H1 (cell line): Measurements from ENCODE around the gene UBE2I. TPM values are rescaled to one million over a fixed set of nuclear protein-coding genes. Genes with fewer than 3 reads are reported as not detected.

Experiments
- ASH2L ChIP-seq: fragments of 200-600, 300-600 bp; sonication (generic); IDR thresholded peaks from one replicate; pipeline ENCODE4 v1.7.1; 2017; ENCODE audit warnings: low read length
- CHD1 ChIP-seq: IDR thresholded peaks from 2 replicates; pipeline ENCODE4 v1.6.1; 2012; ENCODE audit warnings: low read depth, low read length, improper control_type of control experiment
- CHD2 ChIP-seq: IDR thresholded peaks from 2 replicates; pipeline ENCODE4 v1.6.1; 2012; ENCODE audit warnings: low read length, improper control_type of control experiment
- EZH2 ChIP-seq: fragments of 200-600 bp; sonication (generic); IDR thresholded peaks from 2 replicates; pipeline ENCODE4 v1.7.1; 2012; ENCODE audit warnings: low read depth, mild to moderate bottlenecking, moderate library complexity, low read length, inconsistent platforms; ENCODE audit not compliant: severe bottlenecking
- HDAC2 ChIP-seq, 2 experiments: fragments of 300-600 bp in 1 of 2; sonication (generic) in 1 of 2; IDR thresholded peaks; 2 replicates each; pipeline ENCODE4 v1.6.1; 2011 to 2012; ENCODE audit warnings: low read depth in 2 of 2, low read length in 2 of 2, mild to moderate bottlenecking in 2 of 2, moderate library complexity in 2 of 2, borderline replicate concordance in 1 of 2, inconsistent platforms in 1 of 2
- HDAC6 ChIP-seq: IDR thresholded peaks from one replicate; pipeline ENCODE4 v1.7.1; 2012; ENCODE audit warnings: low read depth, mild to moderate bottlenecking, inconsistent platforms, low read length, moderate library complexity
- JUND ChIP-seq: IDR thresholded peaks from 2 replicates; pipeline ENCODE4 v1.6.1; 2011; ENCODE audit warnings: mild to moderate bottlenecking, improper control_type of control experiment, low read length
- KDM1A ChIP-seq: fragments of 200-600, 300-600 bp; sonication (generic); IDR thresholded peaks from 2 replicates; pipeline ENCODE4 v1.7.1; 2016; ENCODE audit warnings: mild to moderate bottlenecking, low read length, borderline replicate concordance
- KDM4A ChIP-seq: IDR thresholded peaks from one replicate; pipeline ENCODE4 v1.7.1; 2012; ENCODE audit warnings: low read depth, mild to moderate bottlenecking, moderate library complexity, low read length, inconsistent platforms; ENCODE audit not compliant: severe bottlenecking
- KDM5A ChIP-seq: fragments of 200-600 bp; IDR thresholded peaks from 2 replicates; pipeline ENCODE4 v1.7.1; 2012; ENCODE audit warnings: mild to moderate bottlenecking, low read length, inconsistent platforms, mixed read lengths
- MAFK ChIP-seq: IDR thresholded peaks from 2 replicates; pipeline ENCODE4 v1.6.1; 2012; ENCODE audit warnings: low read depth, mild to moderate bottlenecking, improper control_type of control experiment, low read length
- PHF8 ChIP-seq: fragments of 200-600 bp; sonication (generic); conservative IDR thresholded peaks from 2 replicates; pipeline ENCODE4 v1.7.1; 2012; ENCODE audit warnings: low read depth, mild to moderate bottlenecking, inconsistent platforms, low read length, moderate library complexity
- POLR2A ChIP-seq, 2 experiments: IDR thresholded peaks; 1 replicate in 1 of 2; 2 replicates in 1 of 2; pipeline ENCODE4 v1.6.1; 2011; ENCODE audit warnings: low read depth in 2 of 2, low read length in 2 of 2, mild to moderate bottlenecking in 2 of 2; ENCODE audit errors: control extremely low read depth in 1 of 2
- RXRA ChIP-seq: IDR thresholded peaks from 2 replicates; pipeline ENCODE4 v1.6.1; 2011; ENCODE audit warnings: low read depth, mild to moderate bottlenecking, low read length, moderate library complexity; ENCODE audit not compliant: insufficient read depth
- SIN3A ChIP-seq, 2 experiments: IDR thresholded peaks in 1 of 2; conservative IDR thresholded peaks in 1 of 2; 2 replicates each; pipeline ENCODE4 v1.6.1; 2011 to 2012; ENCODE audit warnings: low read length in 2 of 2, improper control_type of control experiment in 1 of 2, low read depth in 1 of 2, mild to moderate bottlenecking in 1 of 2
- SP1 ChIP-seq: IDR thresholded peaks from 2 replicates; pipeline ENCODE4 v1.6.1; 2011; ENCODE audit warnings: low read depth, low read length
- polyA plus RNA-seq, 7 experiments: library from polyadenylated mRNA; depleted of rRNA in 3 of 7; stranded (reverse) in 5 of 7; unstranded in 2 of 7; fragments of >200 nt in 5 of 7; fragments of 200-250 nt in 2 of 7; gene quantifications; 1 replicate in 5 of 7; 2 replicates in 1 of 7; 4 replicates in 1 of 7; pipeline versions ENCODE4 v1.2.1 to v1.2.3, GENCODE V29; 2011 to 2013; ENCODE audit warnings: missing spikeins in 2 of 7, mixed read lengths in 2 of 7
- total RNA-seq: library from RNA; stranded (reverse); fragmentation: NEBNext Ultra II Directional; extraction: Animal tissue kit (Norgen Biotek cat#: 25700); gene quantifications from 2 replicates; pipeline ENCODE4 v1.2.1, GENCODE V29; 2021
- TF ChIP-seq, protein P1 (sequence below): IDR thresholded peaks from 2 replicates; pipeline ENCODE4 v1.6.1; 2012; ENCODE audit warnings: low read length, inconsistent platforms

UBE2I gene
- total and polyA plus RNA-seq, 2 of the 8 experiments (the other 6 are each of a cell fraction or from before 2014, with no cell fraction given): 148 to 268 TPM

DNA sequence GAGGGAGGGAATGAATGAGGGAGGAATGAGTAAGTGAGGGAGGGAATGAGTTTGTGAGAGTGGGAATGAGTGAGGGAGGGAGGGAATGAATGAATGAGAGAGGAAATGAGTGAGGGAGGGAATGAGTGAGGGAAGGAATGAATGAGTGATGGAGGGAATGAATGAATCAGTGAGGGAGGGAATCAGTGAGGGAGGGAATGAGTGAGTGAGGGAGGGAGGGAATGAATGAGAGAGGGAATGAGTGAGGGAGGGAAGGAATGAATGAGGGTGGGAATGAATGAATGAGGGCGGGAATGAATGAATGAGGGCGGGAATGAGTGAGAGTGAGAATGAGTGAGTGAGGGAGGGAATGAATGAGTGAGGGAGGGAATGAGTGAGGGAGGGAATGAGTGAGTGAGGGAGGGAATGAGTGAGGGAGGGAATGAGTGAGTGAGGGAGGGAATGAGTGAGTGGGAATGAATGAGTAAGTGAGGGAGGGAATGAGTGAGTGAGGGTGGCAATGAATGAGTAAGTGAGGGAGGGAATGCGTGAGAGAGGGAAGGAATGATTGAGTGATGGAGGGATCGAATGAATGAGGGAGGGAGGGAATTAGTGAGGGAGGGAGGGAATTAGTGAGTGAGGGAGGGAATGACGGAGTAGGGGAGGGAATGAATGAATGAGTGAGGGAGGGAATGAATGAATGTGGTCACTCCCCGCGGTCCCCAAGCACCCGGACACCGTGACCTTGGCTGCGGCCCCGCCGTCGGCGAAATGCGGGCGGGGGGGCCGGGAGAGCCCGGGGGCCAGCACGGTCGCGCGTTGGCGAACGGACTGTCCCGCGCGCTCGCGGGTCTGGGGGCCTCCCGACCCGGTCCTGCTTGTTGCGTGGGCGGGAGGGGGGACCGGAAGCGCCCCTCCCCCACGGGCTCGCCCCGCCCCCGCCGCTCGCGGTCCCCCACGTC, 1.1 kb upstream of the UBE2I start (continued):
- no peak for TF ChIP-seq EZH2
- no peak for TF ChIP-seq JUND
- no peak for TF ChIP-seq HDAC6
- no peak for TF ChIP-seq MAFK
- no peak for TF ChIP-seq RXRA
- no peak for TF ChIP-seq CHD1
- TF ChIP-seq KDM1A: peak; percentile 21; the same call in 1 of the 2 replicates
- TF ChIP-seq KDM5A: no peak
- TF ChIP-seq KDM4A: peak; percentile 57
- no peak; a peak in 1 of 3 replicates for TF ChIP-seq POLR2A (IDR thresholded peaks at IDR 0.05; ENCODE audit: control extremely low read depth in 1 of 2, low read depth in 2 of 2, low read length in 2 of 2)
- TF ChIP-seq, protein P1, sequence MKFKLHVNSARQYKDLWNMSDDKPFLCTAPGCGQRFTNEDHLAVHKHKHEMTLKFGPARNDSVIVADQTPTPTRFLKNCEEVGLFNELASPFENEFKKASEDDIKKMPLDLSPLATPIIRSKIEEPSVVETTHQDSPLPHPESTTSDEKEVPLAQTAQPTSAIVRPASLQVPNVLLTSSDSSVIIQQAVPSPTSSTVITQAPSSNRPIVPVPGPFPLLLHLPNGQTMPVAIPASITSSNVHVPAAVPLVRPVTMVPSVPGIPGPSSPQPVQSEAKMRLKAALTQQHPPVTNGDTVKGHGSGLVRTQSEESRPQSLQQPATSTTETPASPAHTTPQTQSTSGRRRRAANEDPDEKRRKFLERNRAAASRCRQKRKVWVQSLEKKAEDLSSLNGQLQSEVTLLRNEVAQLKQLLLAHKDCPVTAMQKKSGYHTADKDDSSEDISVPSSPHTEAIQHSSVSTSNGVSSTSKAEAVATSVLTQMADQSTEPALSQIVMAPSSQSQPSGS: 0 out of 2 replicates have a peak, but pooled peaks have one; percentile 75
- TF ChIP-seq SIN3A (conservative IDR thresholded peaks at IDR 0.05 in 1 of 2, IDR thresholded peaks at IDR 0.05 in 1 of 2; ENCODE audit: low read depth in 1 of 2, low read length in 2 of 2): peak in 1 of 2 experiments; percentile 24; a peak in 1 of 4 replicates
- peak; percentile 41 for TF ChIP-seq ASH2L
- TF ChIP-seq HDAC2 (IDR thresholded peaks at IDR 0.05; ENCODE audit: borderline replicate concordance in 1 of 2, low read depth in 2 of 2, low read length in 2 of 2): peak in 1 of 2 experiments; percentile 82; a peak in 1 of 4 replicates
- TF ChIP-seq SP1: no peak
- TF ChIP-seq CHD2: no peak
- peak; percentile 57 for TF ChIP-seq PHF8
- TF ChIP-seq, all 59 proteins: peak for 10
